Transverse colon (tissue), 4 donors: Measurements from ENCODE around the gene TSPAN5. TPM values are rescaled to one million over a fixed set of nuclear protein-coding genes. Genes with fewer than 3 reads are reported as not detected.

Experiments used
- DNase-seq: peaks from one replicate; pipeline ENCODE4 v3.0.0-alpha.2; 2019
- H3K27ac ChIP-seq, 4 donors: fragments of 200-600 bp; sonication (generic); 2 replicates each; pipeline ENCODE4 v1.5.1; 2016 to 2018; ENCODE audit warnings: inconsistent platforms in 4 of 4
- H3K27me3 ChIP-seq: fragments of 200-600 bp; sonication (generic); 2 replicates; pipeline ENCODE4 v1.5.1; 2017; ENCODE audit warnings: inconsistent platforms
- H3K36me3 ChIP-seq, 4 donors: fragments of 200-600 bp; sonication (generic); 2 replicates each; pipeline ENCODE4 v1.5.1; 2017 to 2019; ENCODE audit warnings: inconsistent platforms in 4 of 4
- H3K4me1 ChIP-seq, 4 donors: fragments of 200-600 bp; sonication (generic); 2 replicates each; pipeline ENCODE4 v1.5.1; 2017 to 2020; ENCODE audit warnings: inconsistent platforms in 4 of 4
- H3K4me3 ChIP-seq, 4 donors: fragments of 200-600 bp; sonication (generic); 1 replicate in 1 of 4; 2 replicates in 3 of 4; pipeline versions ENCODE4 v1.5.1 to v1.6.1; 2017 to 2019; ENCODE audit warnings: inconsistent platforms in 4 of 4
- H3K9me3 ChIP-seq, 2 donors: fragments of 200-600 bp; sonication (generic); 2 replicates each; pipeline ENCODE4 v1.5.1; 2017 to 2019; ENCODE audit warnings: inconsistent platforms in 2 of 2
- EP300 ChIP-seq: sonication (generic); formaldehyde crosslinking; IDR thresholded peaks from one replicate; pipeline ENCODE4 v1.6.1; 2017; ENCODE audit warnings: antibody characterized with exemption, low read depth
- POLR2A ChIP-seq: fragments of 450-650 bp; IDR thresholded peaks from one replicate; pipeline ENCODE4 v1.6.1; 2016; ENCODE audit warnings: antibody characterized with exemption, mild to moderate bottlenecking, moderate library complexity
- POLR2AphosphoS5 ChIP-seq, 3 donors: sonication (generic); formaldehyde crosslinking; IDR thresholded peaks; one replicate each; pipeline ENCODE4 v1.6.1; 2016; ENCODE audit warnings: antibody characterized with exemption in 3 of 3
- WGBS, 2 donors: methylation state at CpG; one replicate each; pipeline ENCODE4 v1.1.5; 2018; ENCODE audit warnings: low coverage in 1 of 2; 5-methylcytosine and 5-hydroxymethylcytosine counted together
- in situ Hi-C, 4 donors: fragments of 200-750 bp; cut with MboI; loops; one replicate each; pipeline versions ENCODE4 v1.15.0 to v1.15.1; 2017; ENCODE audit warnings: low sequenced_read_pairs in 3 of 4, low pct_ligation_motif_present in 1 of 4, low pct_unique_long_range_greater_than_20kb in 1 of 4
- intact Hi-C: fragments of 100-400 bp; cut with DNase I; formaldehyde crosslinking; loops from one replicate; pipeline ENCODE4 v1.15.1; 2023; ENCODE audit warnings: low total_unique reads
- total RNA-seq, 4 donors: library from RNA; depleted of rRNA; stranded (reverse); fragments of >200 nt; gene quantifications; one replicate each; pipeline ENCODE4 v1.1.0, GENCODE V29; 2016
- TF ChIP-seq, protein P1 (sequence below), 5 experiments: fragments of 200-600 bp in 3 of 5; fragments of 450-650 bp in 2 of 5; sonication (generic) in 3 of 5; IDR thresholded peaks; 1 replicate in 2 of 5; 2 replicates in 3 of 5; pipeline ENCODE4 v1.5.1; 2016 to 2017; ENCODE audit warnings: antibody characterized with exemption in 5 of 5, inconsistent platforms in 3 of 5, mild to moderate bottlenecking in 2 of 5, moderate library complexity in 1 of 5

Gene TSPAN5
- total RNA-seq, 4 donors from 2014 or later: 1.1 to 9.6 (median 4.4) TPM

- no peaks in the 10 kb centered on the region for H3K4me1 ChIP-seq
- WGBS, 2 donors: 95 to 96% methylated on average over 2 of the region's 2 CpGs
- no peak for DNase-seq
- no peak overlapping the region for H3K27ac ChIP-seq
- TF ChIP-seq, protein P1, sequence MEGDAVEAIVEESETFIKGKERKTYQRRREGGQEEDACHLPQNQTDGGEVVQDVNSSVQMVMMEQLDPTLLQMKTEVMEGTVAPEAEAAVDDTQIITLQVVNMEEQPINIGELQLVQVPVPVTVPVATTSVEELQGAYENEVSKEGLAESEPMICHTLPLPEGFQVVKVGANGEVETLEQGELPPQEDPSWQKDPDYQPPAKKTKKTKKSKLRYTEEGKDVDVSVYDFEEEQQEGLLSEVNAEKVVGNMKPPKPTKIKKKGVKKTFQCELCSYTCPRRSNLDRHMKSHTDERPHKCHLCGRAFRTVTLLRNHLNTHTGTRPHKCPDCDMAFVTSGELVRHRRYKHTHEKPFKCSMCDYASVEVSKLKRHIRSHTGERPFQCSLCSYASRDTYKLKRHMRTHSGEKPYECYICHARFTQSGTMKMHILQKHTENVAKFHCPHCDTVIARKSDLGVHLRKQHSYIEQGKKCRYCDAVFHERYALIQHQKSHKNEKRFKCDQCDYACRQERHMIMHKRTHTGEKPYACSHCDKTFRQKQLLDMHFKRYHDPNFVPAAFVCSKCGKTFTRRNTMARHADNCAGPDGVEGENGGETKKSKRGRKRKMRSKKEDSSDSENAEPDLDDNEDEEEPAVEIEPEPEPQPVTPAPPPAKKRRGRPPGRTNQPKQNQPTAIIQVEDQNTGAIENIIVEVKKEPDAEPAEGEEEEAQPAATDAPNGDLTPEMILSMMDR (IDR thresholded peaks at IDR 0.05): no peak
- no peak for TF ChIP-seq POLR2A
- no peak overlapping the region for H3K4me3 ChIP-seq
- intact Hi-C loops (no loop called here), in situ Hi-C loops (no loop called here)
- H3K9me3 ChIP-seq: no peaks in the 10 kb centered on the region
- no peaks in the 10 kb centered on the region for H3K27me3 ChIP-seq
- H3K36me3 ChIP-seq: no peaks in the 10 kb centered on the region
Measured at GRCh38 chr4:98502031-98502430, 156.4 kb downstream of the TSPAN5 start.

DNA sequence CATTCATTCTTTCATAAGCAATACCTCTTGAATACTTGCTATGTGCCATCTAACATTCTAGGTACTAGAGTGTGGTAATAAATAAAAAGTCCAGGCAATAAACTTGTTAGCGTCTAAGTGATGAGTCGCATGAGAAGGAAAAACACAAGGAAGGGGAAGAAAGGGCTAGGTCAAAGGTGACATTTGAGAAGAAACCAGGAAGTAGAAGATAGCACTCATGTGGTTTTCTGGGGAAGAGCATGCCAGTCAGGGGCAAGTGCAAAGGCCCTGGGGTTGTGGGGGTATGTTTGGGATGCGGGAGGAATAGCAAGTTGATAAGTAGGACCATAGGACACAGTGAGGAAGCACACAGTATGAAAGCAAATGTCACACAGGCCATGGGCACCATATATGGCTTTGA lies 157.0 kb downstream of the TSPAN5 start:
- intact Hi-C loops: no loop called here
- no peak for DNase-seq
- Histone ChIP-seq H3K27ac (no peak overlapping the region), H3K9me3 (no peaks in the 10 kb centered on the region), H3K27me3 (no peaks in the 10 kb centered on the region), H3K4me3 (no peak overlapping the region), H3K4me1 (no peaks in the 10 kb centered on the region), H3K36me3 (no peaks in the 10 kb centered on the region)
- in situ Hi-C loops: no loop called here
- WGBS, 2 donors: 83 to 87% methylated on average over 3 of the region's 3 CpGs
- TF ChIP-seq EP300: no peak
- no peak for TF ChIP-seq POLR2AphosphoS5 (IDR thresholded peaks at IDR 0.05)
- TF ChIP-seq POLR2A: no peak
- TF ChIP-seq, protein P1 (IDR thresholded peaks at IDR 0.05): no peak

GRCh38 chr4:98498774-98499173 lies 159.6 kb downstream of the TSPAN5 start:
- no peak overlapping the region for H3K4me3 ChIP-seq
- DNase-seq: no peak
- H3K36me3 ChIP-seq: no peaks in the 10 kb centered on the region
- H3K9me3 ChIP-seq: no peaks in the 10 kb centered on the region
- WGBS, 2 donors: 83% methylated on average over 6 of the region's 6 CpGs; no CpG with 5 or more reads in 1 of the 2 donors
- intact Hi-C loops: no loop called here
- in situ Hi-C loops: no loop called here
- H3K4me1 ChIP-seq: peaks cover 0 to 3% (median 0%) of the 10 kb centered on the region in 4 donors
- H3K27me3 ChIP-seq: no peaks in the 10 kb centered on the region
- TF ChIP-seq EP300 (no peak), POLR2AphosphoS5 (IDR thresholded peaks at IDR 0.05) (no peak), POLR2A (no peak)
- TF ChIP-seq, protein P1 (IDR thresholded peaks at IDR 0.05): no peak
- H3K27ac ChIP-seq: no peak overlapping the region

DNA sequence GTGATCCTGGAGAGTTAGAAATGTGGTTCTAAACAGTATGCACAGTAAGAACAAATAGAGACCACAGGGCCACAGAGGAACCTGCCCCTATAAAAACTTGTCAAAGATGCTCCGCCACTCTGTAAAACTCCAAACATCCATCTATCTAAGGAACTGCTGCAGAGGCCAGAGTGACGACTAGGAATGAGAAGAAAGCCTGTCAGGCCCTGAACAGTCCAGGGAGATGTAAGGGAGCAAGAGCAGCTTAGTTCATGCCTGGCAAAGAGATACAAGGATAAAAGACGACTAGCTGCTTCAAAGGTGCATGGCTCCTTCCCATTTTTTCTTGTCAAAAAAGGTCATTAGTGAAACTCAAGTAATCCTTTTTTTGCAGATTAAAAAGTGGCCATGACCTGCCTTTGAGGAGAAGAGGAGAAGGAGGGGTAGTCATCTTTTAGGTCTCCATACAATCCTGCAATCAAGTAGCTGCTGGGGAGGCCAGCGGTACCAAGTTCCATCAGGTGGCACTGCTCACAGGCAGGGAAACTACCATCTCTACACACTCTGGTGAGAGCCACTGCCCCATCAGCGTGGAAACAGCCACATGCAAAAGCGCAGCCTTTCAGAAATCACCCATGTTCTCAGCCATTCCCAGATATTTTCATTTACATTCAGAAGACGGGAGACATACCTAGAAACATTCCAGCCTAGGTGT lies 162.1 kb downstream of the TSPAN5 start:
- DNase-seq: no peak
- WGBS, 2 donors: 80 to 86% methylated on average over 5 to 7 of the region's 7 CpGs
- H3K36me3 ChIP-seq: no peaks in the 10 kb centered on the region
- H3K4me1 ChIP-seq: peaks cover 0 to 3% (median 0%) of the 10 kb centered on the region in 4 donors
- in situ Hi-C loops: no loop called here
- no peaks in the 10 kb centered on the region for H3K9me3 ChIP-seq
- TF ChIP-seq POLR2AphosphoS5 (IDR thresholded peaks at IDR 0.05) (no peak), EP300 (no peak), POLR2A (no peak)
- TF ChIP-seq, protein P1 (IDR thresholded peaks at IDR 0.05): no peak
- no peaks in the 10 kb centered on the region for H3K27me3 ChIP-seq
- intact Hi-C loops: no loop called here
- H3K4me3 ChIP-seq: no peak overlapping the region
- H3K27ac ChIP-seq: peak overlapping the region in 3 of 4 donors; percentile 21 to 53 (median 21)
